Peyer's patch (tissue), 4 donors: ENCODE results near the gene RAPGEF5.

Experiments
- CTCF ChIP-seq, 6 experiments: fragments of 450-650 bp in 4 of 6; fragments of 200-600 bp in 2 of 6; sonication (generic) in 1 of 6; IDR thresholded peaks; one replicate each; pipeline ENCODE4 v1.5.1; 2017 to 2019; ENCODE audit warnings: antibody characterized with exemption in 6 of 6, mild to moderate bottlenecking in 3 of 6, moderate library complexity in 1 of 6
- POLR2A ChIP-seq, 2 donors: fragments of 450-650 bp; IDR thresholded peaks; one replicate each; pipeline ENCODE4 v1.5.1; 2017; ENCODE audit warnings: antibody characterized with exemption in 2 of 2, mild to moderate bottlenecking in 2 of 2, moderate library complexity in 2 of 2

GRCh38 chr7:22305706-22306105 lies 51.2 kb downstream of the RAPGEF5 start:
- no peak for TF ChIP-seq POLR2A (IDR thresholded peaks at IDR 0.05)
- no peak for TF ChIP-seq CTCF (IDR thresholded peaks at IDR 0.05)
